AG20443 (cell line): ENCODE data around the gene SEMA4G.

Source experiments
- DNase-seq: peaks from one replicate; pipeline ENCODE4 v3.0.0; 2012; ENCODE audit warnings: low spot score, mixed read lengths

SEMA4G gene, protein sequence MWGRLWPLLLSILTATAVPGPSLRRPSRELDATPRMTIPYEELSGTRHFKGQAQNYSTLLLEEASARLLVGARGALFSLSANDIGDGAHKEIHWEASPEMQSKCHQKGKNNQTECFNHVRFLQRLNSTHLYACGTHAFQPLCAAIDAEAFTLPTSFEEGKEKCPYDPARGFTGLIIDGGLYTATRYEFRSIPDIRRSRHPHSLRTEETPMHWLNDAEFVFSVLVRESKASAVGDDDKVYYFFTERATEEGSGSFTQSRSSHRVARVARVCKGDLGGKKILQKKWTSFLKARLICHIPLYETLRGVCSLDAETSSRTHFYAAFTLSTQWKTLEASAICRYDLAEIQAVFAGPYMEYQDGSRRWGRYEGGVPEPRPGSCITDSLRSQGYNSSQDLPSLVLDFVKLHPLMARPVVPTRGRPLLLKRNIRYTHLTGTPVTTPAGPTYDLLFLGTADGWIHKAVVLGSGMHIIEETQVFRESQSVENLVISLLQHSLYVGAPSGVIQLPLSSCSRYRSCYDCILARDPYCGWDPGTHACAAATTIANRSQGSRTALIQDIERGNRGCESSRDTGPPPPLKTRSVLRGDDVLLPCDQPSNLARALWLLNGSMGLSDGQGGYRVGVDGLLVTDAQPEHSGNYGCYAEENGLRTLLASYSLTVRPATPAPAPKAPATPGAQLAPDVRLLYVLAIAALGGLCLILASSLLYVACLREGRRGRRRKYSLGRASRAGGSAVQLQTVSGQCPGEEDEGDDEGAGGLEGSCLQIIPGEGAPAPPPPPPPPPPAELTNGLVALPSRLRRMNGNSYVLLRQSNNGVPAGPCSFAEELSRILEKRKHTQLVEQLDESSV

DNA sequence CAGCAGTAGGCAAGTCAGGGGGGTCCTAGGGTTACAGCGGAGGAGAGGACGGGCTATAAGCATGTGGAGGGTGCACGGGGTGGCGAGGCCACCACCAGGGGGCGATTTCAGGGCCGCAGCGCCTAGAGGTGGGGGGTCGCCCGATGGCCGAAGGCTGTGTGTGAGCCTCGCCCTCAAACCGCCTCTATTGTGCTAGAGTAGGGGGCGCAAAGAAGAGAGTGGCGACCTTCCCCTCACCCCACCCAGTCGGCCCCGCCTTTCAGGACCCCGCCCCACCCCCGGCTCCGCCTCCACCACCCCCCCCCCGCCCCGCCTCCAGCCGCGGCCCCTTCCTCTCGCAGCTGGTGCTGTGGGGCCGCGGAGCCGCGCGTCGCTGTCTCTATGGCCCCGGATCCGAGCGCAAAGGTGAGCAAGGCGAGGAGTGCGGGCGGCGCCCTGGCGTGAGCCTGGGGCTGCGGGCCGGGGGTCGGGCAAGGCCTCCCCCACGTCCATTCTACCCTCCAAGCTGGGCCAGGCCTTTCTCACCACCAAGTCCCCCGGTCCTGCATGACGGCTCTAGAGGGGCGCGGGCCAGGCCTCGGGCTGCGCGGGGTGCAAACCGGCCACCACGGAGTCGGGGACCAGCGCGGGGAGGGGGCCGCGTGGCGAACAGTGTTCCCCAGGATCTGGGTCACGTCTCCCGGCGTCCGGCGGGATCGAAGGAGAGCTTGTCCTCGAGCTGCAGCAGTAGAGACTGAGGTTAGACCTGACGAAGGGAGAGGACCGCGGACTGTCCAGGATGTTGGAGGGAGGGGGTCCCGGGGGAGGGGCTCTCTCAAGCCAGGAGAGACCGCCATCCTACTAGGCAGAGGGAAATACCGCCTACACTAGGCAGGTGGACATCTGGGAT, at the start of gene SEMA4G:
TSS of gene SEMA4G (plus strand) at position 318 of the 889 bp plus-strand sequence. CDS start 3,409 bp downstream, outside the sequence.
- DNase-seq: peak; percentile 76

DNA sequence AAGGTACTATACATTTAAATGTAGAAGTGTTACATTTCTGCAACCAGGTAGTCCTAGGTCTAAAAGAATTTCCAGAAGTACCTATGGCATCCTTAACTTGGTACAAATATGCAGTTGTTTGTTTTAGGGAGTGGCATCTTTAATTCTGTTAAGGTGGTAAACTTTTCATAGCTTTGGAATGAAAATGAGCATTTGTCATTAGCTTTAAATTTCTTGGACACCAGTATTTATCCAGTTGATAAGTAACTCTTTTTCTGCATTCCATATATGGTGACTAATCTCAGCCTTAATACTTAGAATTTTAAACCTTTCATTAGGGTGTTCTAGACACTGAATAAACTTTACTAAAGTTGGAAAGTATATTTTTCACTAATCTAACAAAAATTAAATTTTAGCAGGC, 45.7 kb upstream of the SEMA4G start:
- no peak for DNase-seq

DNA sequence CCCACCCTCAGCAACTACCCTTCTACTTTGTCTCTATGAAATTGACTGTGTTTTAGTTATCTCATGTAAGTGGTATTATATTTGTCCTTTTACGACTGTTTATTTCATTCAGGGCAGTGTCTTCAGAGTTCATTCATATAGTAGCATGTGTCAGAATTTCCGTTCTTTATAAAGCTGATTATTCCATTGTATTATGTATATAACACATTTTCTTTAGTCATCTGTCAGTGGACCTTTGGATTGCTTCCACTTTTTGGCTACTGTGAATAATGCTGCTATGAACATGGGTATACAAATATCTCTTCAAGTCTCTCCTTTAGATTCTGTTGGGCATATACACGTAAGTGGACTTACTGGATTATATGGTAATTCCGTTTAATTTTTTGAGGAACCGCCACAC, 42.0 kb upstream of the SEMA4G start:
- DNase-seq: no peak

DNA sequence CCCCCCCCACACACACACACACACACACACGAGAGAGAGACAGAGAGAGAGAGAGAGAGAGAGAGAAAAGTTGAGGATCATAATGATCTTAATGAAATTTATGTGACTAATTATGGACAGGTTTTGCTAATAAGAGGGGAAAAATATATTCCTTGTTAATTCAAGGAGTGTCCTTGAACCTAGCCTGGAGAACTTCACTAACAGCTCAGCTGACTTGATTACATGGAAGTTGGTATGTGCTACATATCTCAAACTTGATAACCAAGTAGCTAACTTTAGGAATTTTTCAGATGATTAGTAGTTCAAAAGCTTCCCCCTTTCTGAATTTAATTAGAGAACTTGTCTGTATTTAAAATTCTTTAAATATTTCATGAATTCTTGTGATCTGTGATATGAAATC, 41.3 kb upstream of the SEMA4G start:
- no peak for DNase-seq

DNA sequence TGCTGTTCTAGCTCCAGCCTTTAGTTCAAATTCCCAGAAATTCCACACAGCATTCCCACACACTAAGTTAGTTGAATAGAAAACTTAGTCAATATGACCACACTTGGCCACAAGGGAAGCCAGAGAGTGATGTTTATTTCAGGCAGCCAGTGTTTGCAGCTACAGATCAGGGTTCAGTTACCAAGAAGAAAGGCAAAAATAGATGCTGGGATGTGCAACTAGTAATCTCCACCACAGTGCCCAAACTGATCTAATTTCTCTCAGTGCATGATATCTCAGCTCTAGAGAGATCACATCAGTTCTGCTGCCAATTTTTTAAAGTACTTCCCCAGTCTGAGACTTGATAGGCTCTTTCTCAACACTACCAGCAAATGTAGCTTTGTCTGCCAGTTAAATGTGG, 38.9 kb upstream of the SEMA4G start:
- DNase-seq: no peak

DNA sequence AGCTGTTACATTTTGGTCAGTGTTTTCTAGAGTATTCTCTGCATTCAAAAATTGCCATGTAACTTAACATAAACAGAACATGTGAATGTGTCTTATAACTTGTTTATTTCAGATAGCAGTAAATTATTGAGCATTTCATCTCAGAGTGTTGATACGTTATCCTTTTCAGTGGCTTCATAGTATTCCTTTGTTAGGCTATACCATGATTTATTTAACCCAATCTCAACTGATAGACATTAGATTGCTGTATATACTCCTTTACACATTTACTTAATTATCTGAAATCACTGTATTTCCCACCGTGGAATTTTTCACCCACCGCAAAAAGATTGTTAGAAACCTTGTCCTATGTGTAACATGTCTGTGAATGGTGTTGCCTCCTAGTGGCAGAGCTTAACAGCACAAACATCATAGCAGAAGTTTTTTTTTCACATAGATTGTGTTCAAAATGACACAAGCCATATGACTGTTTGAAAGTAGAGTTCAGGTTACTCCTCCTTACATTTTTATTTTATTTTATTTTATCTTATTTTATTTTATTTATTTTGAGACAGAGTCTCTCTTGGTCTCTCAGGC, 35.1 kb upstream of the SEMA4G start:
- peak; percentile 11 for DNase-seq

DNA sequence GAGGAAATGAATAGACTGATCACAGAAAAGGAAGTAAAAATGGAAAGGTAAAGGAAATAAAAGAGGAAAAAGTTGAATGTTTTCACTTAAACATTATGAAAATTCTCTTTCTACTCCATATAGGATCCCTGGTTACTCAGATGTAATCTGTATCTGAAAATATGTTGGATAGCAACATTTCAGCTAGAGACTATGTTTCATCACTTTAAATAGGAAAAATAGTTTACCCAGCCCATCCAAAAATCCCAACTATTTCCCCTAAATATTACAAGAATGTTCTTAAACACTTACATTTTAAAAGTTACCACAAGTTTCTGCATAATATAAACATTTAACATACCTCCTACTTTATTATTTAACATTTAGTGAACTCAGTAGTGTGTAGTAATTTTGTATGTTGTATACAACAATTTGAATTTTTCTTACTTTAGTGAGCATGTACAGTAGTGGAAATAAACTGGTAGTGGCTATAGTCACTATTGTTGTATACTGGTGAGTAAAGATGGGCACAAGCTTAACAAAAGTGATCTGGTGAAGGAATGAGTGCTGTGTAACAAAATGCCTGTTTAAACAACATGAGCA, 29.4 kb upstream of the SEMA4G start:
- no peak for DNase-seq

DNA sequence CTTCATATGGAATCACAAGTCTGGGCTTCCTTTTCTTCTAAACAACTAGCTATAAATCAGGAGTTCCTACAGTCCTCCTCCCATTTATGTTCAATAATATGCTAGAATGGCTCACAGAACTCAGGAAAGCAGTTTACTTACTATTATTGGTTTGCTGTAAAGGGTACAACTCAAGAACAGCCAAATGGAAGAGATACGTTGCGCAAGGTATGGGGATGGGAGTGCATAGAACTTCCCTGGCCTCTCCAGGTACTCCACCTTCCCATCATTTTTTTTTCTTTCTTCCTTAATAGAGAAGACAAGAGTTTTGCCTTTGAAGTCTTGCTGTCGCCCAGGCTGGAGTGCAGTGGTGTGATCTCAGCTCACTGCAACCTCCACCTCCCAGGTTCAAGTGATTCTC, 27.1 kb upstream of the SEMA4G start:
- DNase-seq: no peak

DNA sequence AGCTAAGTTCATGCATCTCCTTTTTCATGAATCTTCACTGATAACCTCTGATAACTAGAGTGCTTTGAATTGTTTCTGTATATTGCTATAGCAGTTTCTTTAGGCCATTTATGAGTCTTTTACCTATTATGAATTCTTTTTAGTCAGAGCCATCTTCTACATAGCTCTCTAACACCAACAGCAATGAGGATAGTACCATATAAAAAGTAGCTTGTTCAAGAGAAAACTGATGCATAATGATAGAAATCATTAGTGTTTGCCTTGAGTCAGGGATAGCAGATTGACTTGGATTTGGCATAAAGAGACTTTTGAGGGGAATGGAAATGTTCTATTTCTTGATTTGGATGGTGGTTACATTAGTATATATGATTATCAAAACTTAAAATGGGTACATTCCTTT, 25.8 kb upstream of the SEMA4G start:
- no peak for DNase-seq

DNA sequence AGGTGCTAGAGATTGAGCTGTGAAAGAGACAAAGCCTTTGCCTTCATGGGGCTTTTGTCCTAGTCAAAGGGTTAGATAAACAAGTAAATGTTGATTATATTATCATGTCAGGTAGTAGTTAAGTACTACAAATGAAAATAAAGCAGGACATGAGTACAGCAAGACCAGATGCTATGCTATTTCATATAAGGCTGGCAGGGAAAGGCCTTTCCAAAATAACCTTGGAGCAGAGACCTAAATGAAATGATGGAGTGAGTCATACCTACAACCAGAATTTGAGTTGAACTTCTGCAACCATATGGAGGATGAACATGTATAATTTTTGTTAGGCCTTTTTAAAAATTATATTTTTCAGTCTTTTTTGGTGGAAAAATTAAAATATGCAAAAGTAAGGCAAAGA, 23.6 kb upstream of the SEMA4G start:
- DNase-seq: no peak

DNA sequence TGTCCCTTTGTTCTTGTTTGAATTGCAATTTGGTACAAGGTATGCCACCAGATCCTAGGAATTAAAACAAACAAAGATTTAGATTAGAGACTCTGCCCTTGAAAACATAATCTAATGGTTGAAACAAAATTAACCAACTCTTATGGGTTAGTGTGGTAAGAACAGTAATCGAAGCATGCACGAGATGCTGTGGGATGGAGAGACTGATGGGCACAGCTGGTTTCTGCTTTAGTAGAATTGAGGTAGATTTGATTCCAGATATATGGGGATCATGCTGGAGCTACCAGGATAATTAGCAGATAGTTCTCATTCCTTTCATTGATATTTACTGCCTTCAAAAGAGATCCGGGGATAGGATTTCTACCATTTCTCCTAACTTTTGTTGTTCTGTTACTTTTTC, 20.4 kb upstream of the SEMA4G start:
- DNase-seq: no peak

DNA sequence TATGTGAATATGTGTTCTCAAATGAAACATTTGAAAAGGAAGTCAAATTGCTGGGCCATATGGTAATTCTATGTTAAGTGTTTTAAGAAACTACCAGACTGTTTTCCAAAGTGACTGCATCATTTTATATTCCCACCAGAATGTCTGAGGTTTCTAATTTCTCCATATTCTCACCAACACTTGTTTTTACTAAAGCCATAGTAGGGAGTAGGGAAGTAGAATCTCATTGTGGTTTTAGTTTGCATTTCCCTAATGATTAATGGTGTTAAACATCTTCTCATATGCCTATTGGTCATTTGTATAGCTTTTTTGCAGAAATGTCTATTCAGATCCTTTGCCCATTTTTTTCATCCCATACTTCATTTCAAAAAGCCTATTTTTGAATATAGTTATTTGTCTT, 9.1 kb upstream of the SEMA4G start:
- no peak for DNase-seq

DNA sequence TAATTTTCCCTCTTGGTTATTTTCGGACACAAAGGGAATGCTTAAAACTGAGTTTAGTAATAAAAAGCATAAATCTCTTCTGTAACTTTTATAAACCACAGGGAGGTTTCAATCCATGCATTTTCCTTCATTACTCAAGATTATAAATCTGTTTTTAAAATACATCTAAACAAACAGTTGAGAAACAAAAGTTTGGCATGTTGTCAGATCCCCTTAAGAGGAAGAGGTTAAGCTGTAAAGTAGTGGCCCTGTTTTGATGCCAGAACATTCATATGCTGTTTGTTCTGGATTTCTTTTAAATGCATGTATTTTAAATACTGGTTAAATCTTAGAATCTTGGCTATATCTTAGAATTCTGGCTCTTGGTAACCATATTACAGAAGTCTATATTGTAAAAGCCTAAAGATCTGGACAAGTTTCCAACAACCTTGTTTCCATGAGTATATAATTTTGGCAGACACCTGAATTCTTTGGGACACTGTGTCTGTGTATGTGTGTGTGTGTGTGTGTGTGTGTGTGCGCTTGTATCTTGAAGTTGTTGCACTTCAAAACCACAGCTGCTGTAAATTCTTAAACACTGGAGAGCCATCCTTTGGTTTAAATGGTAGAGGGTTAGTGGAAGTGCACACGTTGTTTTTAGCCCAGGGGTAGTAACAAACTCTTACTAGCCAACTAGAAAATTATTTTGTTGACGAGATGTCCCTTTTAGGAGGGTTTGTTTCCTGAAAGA, 6.8 kb upstream of the SEMA4G start:
- DNase-seq: no peak

DNA sequence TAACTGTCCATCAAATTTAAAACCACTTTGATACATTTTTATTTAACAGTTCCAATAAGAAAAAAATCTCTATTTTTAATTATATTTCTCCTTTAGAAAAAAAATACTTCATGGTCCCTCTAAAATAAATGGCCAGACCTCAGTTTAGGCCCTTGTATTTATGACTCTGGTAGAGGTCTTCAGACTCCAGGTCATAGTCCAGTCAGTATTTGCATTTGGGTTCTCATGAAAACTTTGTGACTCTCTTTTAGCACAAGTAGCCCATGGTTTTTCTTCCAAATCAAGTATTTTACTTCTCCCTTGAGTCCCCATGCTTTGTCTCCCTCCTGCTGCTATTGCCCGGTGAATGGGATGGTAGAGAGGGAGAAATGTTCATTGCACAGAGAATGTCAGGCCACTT, 5.5 kb upstream of the SEMA4G start:
- DNase-seq: no peak

DNA sequence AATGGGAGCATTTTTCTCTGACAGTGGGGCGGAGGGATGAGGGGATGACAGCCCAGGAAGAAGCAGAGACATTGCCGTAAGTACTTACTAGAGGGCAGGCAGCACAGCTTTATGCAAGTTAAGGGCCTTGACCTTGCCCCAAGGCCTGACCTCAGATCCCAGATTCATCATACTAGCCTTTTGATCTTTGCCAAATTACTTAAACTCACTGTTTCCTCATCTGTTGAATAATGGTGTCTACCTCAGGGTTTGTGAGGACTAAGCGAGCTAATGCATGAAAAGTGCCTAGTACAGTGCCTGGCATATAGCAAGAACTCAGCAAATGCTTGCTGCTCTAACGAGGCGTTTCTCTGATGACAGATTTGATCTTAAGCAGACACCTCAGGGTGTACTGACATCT, 3.5 kb upstream of the SEMA4G start:
- no peak for DNase-seq

DNA sequence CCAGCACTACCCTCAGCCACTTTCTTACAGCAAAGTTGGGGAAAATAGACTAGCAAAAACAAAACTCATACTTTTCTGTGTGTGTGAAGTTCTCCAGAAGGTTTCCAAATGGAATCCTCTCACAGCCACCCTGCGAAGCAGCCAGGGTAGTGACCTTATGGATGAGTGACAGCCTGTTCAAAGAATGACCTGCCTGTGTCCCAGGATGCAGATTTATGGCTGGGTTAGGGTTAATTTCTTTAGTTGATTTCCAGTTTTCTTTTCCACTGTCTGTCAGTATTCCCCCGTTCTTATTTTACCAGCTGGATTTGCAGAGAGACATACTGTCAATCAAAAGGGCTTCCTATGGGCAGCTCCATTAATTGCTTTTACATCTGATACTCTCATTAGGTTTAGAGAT, 2.4 kb upstream of the SEMA4G start:
- no peak for DNase-seq

DNA sequence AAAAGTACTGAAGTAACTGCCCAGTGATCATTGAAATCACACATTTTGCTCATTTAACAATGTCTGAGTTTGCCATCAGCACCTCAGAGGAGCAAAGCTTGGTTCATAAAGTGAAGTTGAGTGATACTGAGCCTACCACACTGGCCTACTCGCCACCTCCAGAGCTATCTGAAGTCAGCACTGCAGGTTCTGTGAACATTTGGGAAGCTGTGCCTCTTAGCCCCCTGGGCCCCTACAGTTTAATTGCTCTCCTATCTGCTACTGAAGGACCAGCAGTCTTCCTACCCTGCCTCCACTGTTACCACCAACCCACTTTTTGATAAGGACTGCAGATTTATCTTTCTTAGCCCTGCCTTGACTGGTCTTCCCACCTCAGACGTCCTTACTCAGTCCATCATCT, 2.0 kb upstream of the SEMA4G start:
- DNase-seq: no peak

DNA sequence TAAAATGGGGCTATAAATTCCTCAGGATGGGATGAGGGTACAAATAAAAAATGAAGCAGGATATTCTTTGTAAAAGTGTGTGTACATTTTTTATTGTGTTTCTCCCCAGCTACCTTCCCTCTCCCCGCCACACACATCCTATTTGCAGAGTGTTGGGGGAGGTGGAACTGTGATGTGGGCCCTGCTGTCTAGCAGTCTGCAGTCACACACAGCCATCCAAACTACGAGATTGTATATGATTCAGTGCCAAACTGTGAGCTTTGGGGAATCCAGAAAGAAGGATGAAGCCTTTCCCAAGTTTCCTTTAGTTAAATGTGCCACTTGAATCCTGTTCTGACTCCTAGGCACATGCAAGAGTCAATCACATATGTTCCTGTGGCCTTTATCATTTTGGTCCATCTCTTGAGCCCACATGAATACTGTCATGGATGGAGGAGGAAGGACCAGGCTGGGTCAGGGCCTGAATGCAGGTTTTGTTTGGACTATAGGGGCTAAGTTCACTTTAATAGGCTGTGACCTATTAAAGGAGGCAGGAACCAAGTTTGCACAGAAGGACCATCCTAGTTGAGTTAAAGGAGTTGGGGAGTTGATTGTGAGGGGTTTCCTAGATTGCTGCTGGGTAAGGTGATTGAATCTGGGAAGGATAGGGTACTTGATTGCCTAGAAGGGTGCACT, 1.1 kb upstream of the SEMA4G start:
- no peak for DNase-seq

DNA sequence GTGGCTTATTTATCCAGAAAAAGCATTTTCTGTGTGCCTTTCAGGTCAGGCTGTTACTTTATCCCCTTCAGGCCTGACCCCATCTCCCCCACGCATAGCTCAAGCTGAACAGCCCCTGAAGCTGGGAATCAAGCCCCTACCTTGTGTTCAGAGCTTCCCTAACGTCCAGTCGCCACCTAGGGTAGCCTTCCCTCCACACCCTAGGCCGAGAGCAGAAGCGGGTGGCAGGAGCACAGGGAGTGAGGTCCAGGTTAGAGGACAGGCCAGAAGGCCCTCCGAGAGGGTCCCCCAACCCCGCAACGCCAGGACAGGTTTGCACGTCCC, 479 bp upstream of the SEMA4G start:
- no peak for DNase-seq

DNA sequence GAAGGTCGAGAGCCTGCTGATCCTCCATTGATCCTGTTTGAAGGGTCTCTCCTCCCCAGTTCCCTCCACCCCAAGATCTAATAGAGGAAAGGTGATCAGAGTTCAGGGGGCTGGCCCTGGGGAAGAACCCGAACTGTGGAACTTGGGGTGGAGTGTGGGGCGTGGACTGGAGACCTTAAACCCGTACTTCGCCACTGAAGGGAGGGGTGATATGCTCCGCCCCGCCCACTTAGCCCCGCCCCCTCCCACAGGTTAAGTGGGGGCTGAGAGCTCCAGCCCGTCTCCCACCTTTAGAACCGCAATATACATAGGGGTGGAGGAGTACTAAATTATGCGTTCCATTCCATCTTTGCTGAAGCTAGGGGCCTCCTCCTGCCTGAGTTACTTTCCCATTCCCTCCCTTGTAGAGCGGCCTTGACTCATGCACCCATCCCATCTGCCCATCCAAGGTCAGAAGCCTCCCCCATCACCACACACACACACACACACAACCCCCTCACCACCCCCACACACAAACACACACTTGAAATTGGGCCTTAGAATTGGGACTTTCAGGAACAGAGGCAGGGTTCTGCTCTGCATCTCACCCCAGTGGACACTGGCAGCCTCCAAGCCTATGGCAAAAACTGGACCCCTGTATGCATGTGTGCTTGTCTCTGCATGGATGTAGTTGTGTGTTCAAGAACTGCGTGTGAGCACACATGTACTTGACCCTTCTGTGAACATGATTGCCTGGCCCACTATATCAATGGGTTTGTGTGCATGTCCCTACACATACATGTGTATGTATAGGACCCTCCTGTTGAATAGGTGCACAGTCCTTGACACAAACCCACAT, 991 bp downstream of the SEMA4G start:
- DNase-seq: peak; percentile 33
